Fibroblast of pulmonary artery (primary cell): Measurements from ENCODE around the gene NLRP5.
A peak's percentile ranks its signal among the peaks of the same experiment; 100 is the strongest.

Experiments used
- DNase-seq: peaks from one replicate; pipeline ENCODE4 v3.0.0-alpha.2; 2010; ENCODE audit warnings: low read depth
- H3K4me3 ChIP-seq: replicated peaks from 2 replicates; pipeline ENCODE4 v1.5.1; 2011; ENCODE audit warnings: low read depth, mild to moderate bottlenecking, control low read depth, low read length, moderate library complexity
- TF ChIP-seq, protein P1 (sequence below): IDR thresholded peaks from 2 replicates; pipeline ENCODE4 v1.5.1; 2011; ENCODE audit warnings: mild to moderate bottlenecking, control low read depth, low read length, inconsistent platforms; ENCODE audit errors: missing control alignments

The NLRP5 gene

GRCh38 chr19:56071151-56071550 is 84.6 kb downstream of the NLRP5 start:
- TF ChIP-seq, protein P1, sequence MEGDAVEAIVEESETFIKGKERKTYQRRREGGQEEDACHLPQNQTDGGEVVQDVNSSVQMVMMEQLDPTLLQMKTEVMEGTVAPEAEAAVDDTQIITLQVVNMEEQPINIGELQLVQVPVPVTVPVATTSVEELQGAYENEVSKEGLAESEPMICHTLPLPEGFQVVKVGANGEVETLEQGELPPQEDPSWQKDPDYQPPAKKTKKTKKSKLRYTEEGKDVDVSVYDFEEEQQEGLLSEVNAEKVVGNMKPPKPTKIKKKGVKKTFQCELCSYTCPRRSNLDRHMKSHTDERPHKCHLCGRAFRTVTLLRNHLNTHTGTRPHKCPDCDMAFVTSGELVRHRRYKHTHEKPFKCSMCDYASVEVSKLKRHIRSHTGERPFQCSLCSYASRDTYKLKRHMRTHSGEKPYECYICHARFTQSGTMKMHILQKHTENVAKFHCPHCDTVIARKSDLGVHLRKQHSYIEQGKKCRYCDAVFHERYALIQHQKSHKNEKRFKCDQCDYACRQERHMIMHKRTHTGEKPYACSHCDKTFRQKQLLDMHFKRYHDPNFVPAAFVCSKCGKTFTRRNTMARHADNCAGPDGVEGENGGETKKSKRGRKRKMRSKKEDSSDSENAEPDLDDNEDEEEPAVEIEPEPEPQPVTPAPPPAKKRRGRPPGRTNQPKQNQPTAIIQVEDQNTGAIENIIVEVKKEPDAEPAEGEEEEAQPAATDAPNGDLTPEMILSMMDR = peak; percentile 21
- no peak overlapping the region for H3K4me3 ChIP-seq
- no peak for DNase-seq

- no peak overlapping the region for H3K4me3 ChIP-seq
- TF ChIP-seq, protein P1 = peak; percentile 95
- peak; percentile 73 for DNase-seq
Observed at GRCh38 chr19:56076498-56076897, 89.9 kb downstream of the NLRP5 start.

GRCh38 chr19:56079609-56080008 is 93.0 kb downstream of the NLRP5 start:
- TF ChIP-seq, protein P1 = no peak
- no peak overlapping the region for H3K4me3 ChIP-seq
- DNase-seq = no peak

GRCh38 chr19:56080669-56081401 is 94.3 kb downstream of the NLRP5 start:
- DNase-seq = peak; percentile 87
- H3K4me3 ChIP-seq = peak overlapping the region; percentile 54
- TF ChIP-seq, protein P1 = peak; percentile 58

GRCh38 chr19:56083668-56084067 is 97.1 kb downstream of the NLRP5 start:
- TF ChIP-seq, protein P1 = no peak
- H3K4me3 ChIP-seq = no peak overlapping the region
- DNase-seq = no peak

GRCh38 chr19:56084835-56085536 is 98.4 kb downstream of the NLRP5 start:
- DNase-seq = no peak
- TF ChIP-seq, protein P1 = no peak
- no peak overlapping the region for H3K4me3 ChIP-seq
